ENCODE results near the gene MALT1.

DNA sequence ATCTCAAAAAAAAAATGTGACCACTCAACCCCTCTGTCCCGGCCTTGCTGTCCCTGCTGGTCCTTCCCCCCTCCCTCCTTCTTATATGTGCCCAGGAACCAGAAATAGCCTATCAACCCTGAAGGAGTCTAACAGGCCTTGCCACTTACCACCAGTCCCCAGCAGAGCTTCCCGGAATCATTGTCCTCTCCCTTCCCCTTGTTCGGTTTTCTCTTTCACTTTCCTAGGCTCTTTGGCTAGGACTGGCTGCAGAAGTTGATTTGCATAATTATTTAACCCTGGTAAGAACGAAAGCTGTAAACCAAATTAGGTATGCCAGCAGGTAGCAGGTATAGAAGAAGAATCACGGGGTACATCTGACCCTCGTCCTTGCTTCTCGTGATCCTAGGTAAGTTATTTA lies 120.8 kb downstream of the MALT1 start:
- TF ChIP-seq, protein P1, sequence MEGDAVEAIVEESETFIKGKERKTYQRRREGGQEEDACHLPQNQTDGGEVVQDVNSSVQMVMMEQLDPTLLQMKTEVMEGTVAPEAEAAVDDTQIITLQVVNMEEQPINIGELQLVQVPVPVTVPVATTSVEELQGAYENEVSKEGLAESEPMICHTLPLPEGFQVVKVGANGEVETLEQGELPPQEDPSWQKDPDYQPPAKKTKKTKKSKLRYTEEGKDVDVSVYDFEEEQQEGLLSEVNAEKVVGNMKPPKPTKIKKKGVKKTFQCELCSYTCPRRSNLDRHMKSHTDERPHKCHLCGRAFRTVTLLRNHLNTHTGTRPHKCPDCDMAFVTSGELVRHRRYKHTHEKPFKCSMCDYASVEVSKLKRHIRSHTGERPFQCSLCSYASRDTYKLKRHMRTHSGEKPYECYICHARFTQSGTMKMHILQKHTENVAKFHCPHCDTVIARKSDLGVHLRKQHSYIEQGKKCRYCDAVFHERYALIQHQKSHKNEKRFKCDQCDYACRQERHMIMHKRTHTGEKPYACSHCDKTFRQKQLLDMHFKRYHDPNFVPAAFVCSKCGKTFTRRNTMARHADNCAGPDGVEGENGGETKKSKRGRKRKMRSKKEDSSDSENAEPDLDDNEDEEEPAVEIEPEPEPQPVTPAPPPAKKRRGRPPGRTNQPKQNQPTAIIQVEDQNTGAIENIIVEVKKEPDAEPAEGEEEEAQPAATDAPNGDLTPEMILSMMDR (IDR thresholded peaks at IDR 0.05): no peak
- TF ChIP-seq POLR2A (IDR thresholded peaks at IDR 0.05) (no peak), EP300 (IDR thresholded peaks at IDR 0.05) (no peak)
